Skeletal muscle tissue (tissue), 4 donors: ENCODE results near the gene SH3BGRL2. TPM values are rescaled to one million over a fixed set of nuclear protein-coding genes. Genes with fewer than 3 reads are reported as not detected.
"Not testable (repeated sequence)": the region's sequence is repeated elsewhere in the genome, so short reads cannot be mapped to it uniquely, and the experiment has no call there.

Experiments
- H3K27ac ChIP-seq: one replicate; pipeline ENCODE4 v1.7.0; 2013; ENCODE audit warnings: mild to moderate bottlenecking, low read depth, low read length, inconsistent platforms
- H3K27me3 ChIP-seq, 3 donors: one replicate each; pipeline ENCODE4 v1.7.0; 2013; ENCODE audit warnings: low read length in 3 of 3; ENCODE audit not compliant: control insufficient read depth in 3 of 3, insufficient read depth in 3 of 3
- H3K36me3 ChIP-seq, 3 donors: one replicate each; pipeline ENCODE4 v1.7.0; 2013; ENCODE audit warnings: low read length in 3 of 3; ENCODE audit not compliant: control insufficient read depth in 3 of 3, insufficient read depth in 3 of 3
- H3K4me1 ChIP-seq, 3 donors: one replicate each; pipeline ENCODE4 v1.7.0; 2013; ENCODE audit warnings: low read length in 3 of 3, mild to moderate bottlenecking in 3 of 3; ENCODE audit not compliant: control insufficient read depth in 3 of 3, insufficient read depth in 3 of 3
- H3K4me3 ChIP-seq, 3 donors: one replicate each; pipeline ENCODE4 v1.7.0; 2013; ENCODE audit warnings: low read length in 3 of 3
- H3K9ac ChIP-seq, 3 donors: one replicate each; pipeline ENCODE4 v1.7.0; 2013; ENCODE audit warnings: low read length in 3 of 3, mild to moderate bottlenecking in 3 of 3, moderate library complexity in 2 of 3, low read depth in 1 of 3
- H3K9me3 ChIP-seq, 3 donors: one replicate each; pipeline ENCODE4 v1.7.0; 2013; ENCODE audit warnings: low read length in 3 of 3; ENCODE audit not compliant: control insufficient read depth in 3 of 3
- total RNA-seq: library from RNA; depleted of rRNA; stranded (reverse); fragments of >200 nt; gene quantifications from one replicate; pipeline ENCODE4 v1.2.3, GENCODE V29; 2014
- donor health status: Osteomylitis.

Gene SH3BGRL2
- total RNA-seq, 1 donor from 2014 or later = 4.7 TPM

GRCh38 chr6:79613912-79614311, 17.2 kb upstream of the SH3BGRL2 start:
- Histone ChIP-seq H3K4me1 (no peaks in the 10 kb centered on the region), H3K9ac (no peak overlapping the region), H3K27ac (no peak overlapping the region), H3K36me3 (peaks cover 0 to 2% (median 0%) of the 10 kb centered on the region in 3 donors), H3K9me3 (no peaks in the 10 kb centered on the region), H3K27me3 (no peaks in the 10 kb centered on the region), H3K4me3 (no peak overlapping the region)

GRCh38 chr6:79614326-79615305, 16.5 kb upstream of the SH3BGRL2 start:
- Histone ChIP-seq H3K9me3 (no peaks in the 10 kb centered on the region), H3K4me1 (no peaks in the 10 kb centered on the region), H3K27ac (no peak overlapping the region), H3K4me3 (no peak overlapping the region), H3K9ac (peak overlapping the region in 1 of 3 donors; percentile 30), H3K27me3 (no peaks in the 10 kb centered on the region), H3K36me3 (peaks cover 0 to 2% (median 0%) of the 10 kb centered on the region in 3 donors)

DNA sequence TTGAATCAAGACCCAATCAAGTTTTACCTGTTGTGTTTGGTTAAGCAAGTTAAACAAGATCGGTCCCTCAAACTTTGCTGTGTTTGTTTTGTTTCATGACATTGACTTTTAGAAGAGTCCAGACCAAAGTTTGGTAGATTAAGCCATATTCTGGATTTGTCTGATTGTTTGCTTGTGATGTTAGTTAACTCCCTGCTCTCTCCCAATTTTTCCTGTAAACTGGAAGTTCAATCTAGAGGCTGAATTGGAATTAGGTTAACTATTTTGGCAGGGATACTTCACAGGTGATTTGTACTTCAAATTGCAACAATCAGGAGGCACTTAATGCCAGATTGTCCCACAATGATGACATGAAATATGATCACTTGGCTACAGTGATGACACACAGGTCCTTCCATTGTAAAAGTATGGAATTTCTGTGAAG, 13.6 kb upstream of the SH3BGRL2 start:
- Histone ChIP-seq H3K27ac (no peak overlapping the region), H3K27me3 (no peaks in the 10 kb centered on the region), H3K9ac (no peak overlapping the region), H3K9me3 (no peaks in the 10 kb centered on the region), H3K4me3 (no peak overlapping the region), H3K4me1 (no peaks in the 10 kb centered on the region), H3K36me3 (no peaks in the 10 kb centered on the region)

- not testable (repeated sequence) for H3K36me3 ChIP-seq, H3K9me3 ChIP-seq, H3K27ac ChIP-seq, H3K9ac ChIP-seq, H3K27me3 ChIP-seq, H3K4me1 ChIP-seq, H3K4me3 ChIP-seq
Measured at GRCh38 chr6:79618425-79618824, 12.7 kb upstream of the SH3BGRL2 start.

DNA sequence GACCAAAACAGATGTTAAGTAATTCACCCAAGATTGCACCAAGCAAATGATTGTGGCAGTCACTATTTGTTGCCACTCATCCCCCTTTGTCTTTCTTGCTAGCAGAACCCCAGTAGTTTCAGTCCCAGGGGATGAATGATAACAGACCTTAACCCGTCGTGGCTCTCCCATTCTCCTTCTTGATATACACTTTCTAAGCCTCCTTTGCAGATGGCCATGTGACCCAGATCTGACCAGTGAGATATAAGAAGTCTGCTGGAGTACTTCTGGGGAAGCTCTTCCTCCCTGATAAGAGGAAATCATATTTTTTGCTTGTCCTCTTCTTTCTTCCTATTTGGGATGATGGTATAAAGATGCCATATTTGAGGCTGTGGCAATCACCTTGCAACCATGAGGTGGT, 9.6 kb upstream of the SH3BGRL2 start:
- H3K36me3 ChIP-seq = no peaks in the 10 kb centered on the region
- no peak overlapping the region for H3K27ac ChIP-seq
- H3K9ac ChIP-seq = no peak overlapping the region
- H3K9me3 ChIP-seq = no peaks in the 10 kb centered on the region
- H3K4me3 ChIP-seq = no peak overlapping the region
- no peaks in the 10 kb centered on the region for H3K27me3 ChIP-seq
- no peaks in the 10 kb centered on the region for H3K4me1 ChIP-seq

- Histone ChIP-seq H3K27me3 (no peaks in the 10 kb centered on the region), H3K4me1 (no peaks in the 10 kb centered on the region), H3K27ac (no peak overlapping the region), H3K9ac (no peak overlapping the region), H3K36me3 (no peaks in the 10 kb centered on the region), H3K4me3 (no peak overlapping the region), H3K9me3 (no peaks in the 10 kb centered on the region)
Measured at GRCh38 chr6:79622364-79622763, 8.8 kb upstream of the SH3BGRL2 start.

DNA sequence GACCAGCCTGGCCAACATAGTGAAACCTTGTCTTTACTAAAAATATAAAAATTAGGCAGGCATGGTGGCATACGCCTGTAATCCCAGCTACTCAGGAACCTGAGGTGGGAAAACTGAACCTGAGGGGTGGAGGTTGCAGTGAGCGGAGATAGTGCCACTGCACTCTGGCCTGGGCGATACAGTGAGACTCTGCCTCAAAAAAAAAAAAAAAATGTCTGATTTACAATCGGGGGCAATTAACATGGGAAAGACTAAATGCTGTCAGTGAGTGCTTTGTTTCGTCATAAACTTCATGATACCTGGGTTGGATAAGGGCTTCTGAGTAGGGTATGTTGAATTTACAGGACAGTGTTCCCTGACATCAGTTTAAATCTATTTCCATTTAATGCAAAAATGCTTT, 8.0 kb upstream of the SH3BGRL2 start:
- Histone ChIP-seq H3K36me3 (no peaks in the 10 kb centered on the region), H3K9me3 (no peaks in the 10 kb centered on the region), H3K4me3 (no peak overlapping the region), H3K27ac (no peak overlapping the region), H3K9ac (no peak overlapping the region), H3K4me1 (no peaks in the 10 kb centered on the region), H3K27me3 (no peaks in the 10 kb centered on the region)

- Histone ChIP-seq H3K27me3 (no peaks in the 10 kb centered on the region), H3K9me3 (no peaks in the 10 kb centered on the region), H3K9ac (no peak overlapping the region), H3K4me3 (no peak overlapping the region), H3K36me3 (no peaks in the 10 kb centered on the region), H3K4me1 (peaks cover 1 to 2% (median 1%) of the 10 kb centered on the region in 3 donors), H3K27ac (no peak overlapping the region)
Measured at GRCh38 chr6:79625746-79626145, 5.4 kb upstream of the SH3BGRL2 start.

- Histone ChIP-seq H3K4me3 (no peak overlapping the region), H3K27ac (no peak overlapping the region), H3K9me3 (no peaks in the 10 kb centered on the region), H3K27me3 (no peaks in the 10 kb centered on the region), H3K36me3 (no peaks in the 10 kb centered on the region), H3K4me1 (peaks cover 3 to 6% (median 4%) of the 10 kb centered on the region in 3 donors), H3K9ac (no peak overlapping the region)
Measured at GRCh38 chr6:79626811-79627210, 4.3 kb upstream of the SH3BGRL2 start.

- Histone ChIP-seq H3K36me3 (no peaks in the 10 kb centered on the region), H3K9me3 (no peaks in the 10 kb centered on the region), H3K27me3 (no peaks in the 10 kb centered on the region), H3K4me3 (no peak overlapping the region), H3K4me1 (peaks cover 3 to 7% (median 4%) of the 10 kb centered on the region in 3 donors), H3K9ac (no peak overlapping the region), H3K27ac (no peak overlapping the region)
Measured at GRCh38 chr6:79627422-79627821, 3.7 kb upstream of the SH3BGRL2 start.
